Measurements from ENCODE around the gene RXFP1. TPM values are rescaled to one million over a fixed set of nuclear protein-coding genes. Genes with fewer than 3 reads are reported as not detected.

RXFP1 gene
- polyA plus RNA-seq, 1 donor: 0.43 TPM

DNA sequence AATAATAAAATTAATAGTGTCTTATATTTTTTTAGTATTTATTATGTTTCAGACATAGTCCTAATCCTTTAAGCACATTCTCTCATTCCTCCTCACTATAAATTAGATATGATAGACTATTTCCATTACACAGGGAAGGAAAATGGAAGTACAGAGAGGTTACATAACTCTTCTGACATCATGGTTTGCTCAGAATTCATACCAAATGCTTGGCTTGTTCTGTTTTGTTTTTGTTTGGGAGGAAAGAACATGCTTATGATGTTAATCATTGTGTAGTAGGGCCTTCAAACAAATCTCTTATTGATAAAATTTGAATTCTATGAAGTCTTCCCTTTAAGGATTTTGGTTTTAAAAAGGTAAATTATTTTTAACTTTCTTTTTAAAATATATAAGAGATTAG is 59.5 kb downstream of the RXFP1 start:
- no peaks in the 10 kb centered on the region for H3K9me3 ChIP-seq (ENCODE audit: control insufficient read depth, low read depth, low read length)
- H3K4me3 ChIP-seq (ENCODE audit: low read length): no peak overlapping the region
- no peak overlapping the region for H3K27ac ChIP-seq (ENCODE audit: low read length)
- no peaks in the 10 kb centered on the region for H3K27me3 ChIP-seq (ENCODE audit: control insufficient read depth, insufficient read depth, low read length)
- no peaks in the 10 kb centered on the region for H3K4me1 ChIP-seq (ENCODE audit: control insufficient read depth, insufficient read depth, low read length)
- H3K36me3 ChIP-seq (ENCODE audit: control insufficient read depth, insufficient read depth, low read length): no peaks in the 10 kb centered on the region
- no peak for DNase-seq

GRCh38 chr4:158586881-158587280 is 65.2 kb downstream of the RXFP1 start:
- WGBS (ENCODE audit: insufficient coverage, low lambda C conversion rate): no CpG with 5 or more reads among the region's 4 CpGs

DNA sequence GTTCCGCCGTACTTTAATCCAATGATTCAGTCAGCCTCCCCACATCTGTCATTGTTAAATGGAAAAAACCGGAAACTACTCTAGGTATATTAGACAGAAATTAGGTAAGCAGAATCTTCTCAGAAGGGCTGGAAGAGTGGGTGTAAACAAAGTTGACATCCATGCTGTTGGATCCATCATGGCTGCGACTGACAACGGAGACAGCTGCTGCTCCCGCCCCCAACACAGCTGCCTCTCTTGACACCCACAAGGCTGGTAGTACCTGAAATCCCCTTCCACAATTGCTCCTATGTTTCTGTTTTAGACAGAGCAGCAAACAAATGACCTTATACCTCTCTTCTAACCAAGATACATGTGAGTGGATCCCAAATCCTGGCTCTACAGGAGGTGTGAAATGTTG is 66.6 kb downstream of the RXFP1 start:
- no peak for DNase-seq
- Histone ChIP-seq H3K27ac (ENCODE audit: low read length) (no peak overlapping the region), H3K36me3 (ENCODE audit: control insufficient read depth, insufficient read depth, low read length) (no peaks in the 10 kb centered on the region), H3K4me1 (ENCODE audit: control insufficient read depth, insufficient read depth, low read length) (no peaks in the 10 kb centered on the region), H3K9me3 (ENCODE audit: control insufficient read depth, low read depth, low read length) (no peaks in the 10 kb centered on the region), H3K4me3 (ENCODE audit: low read length) (no peak overlapping the region), H3K27me3 (ENCODE audit: control insufficient read depth, insufficient read depth, low read length) (no peaks in the 10 kb centered on the region)
- WGBS (ENCODE audit: insufficient coverage, low lambda C conversion rate): 100% methylated on average over 3 of the region's 6 CpGs

More at GRCh38 chr4:158586881-158587280, 65.2 kb downstream of the RXFP1 start:
- H3K27ac ChIP-seq (ENCODE audit: low read length): no peak overlapping the region
- H3K9me3 ChIP-seq (ENCODE audit: control insufficient read depth, low read depth, low read length): no peaks in the 10 kb centered on the region
- DNase-seq: no peak
- no peaks in the 10 kb centered on the region for H3K27me3 ChIP-seq (ENCODE audit: control insufficient read depth, insufficient read depth, low read length)
- no peaks in the 10 kb centered on the region for H3K36me3 ChIP-seq (ENCODE audit: control insufficient read depth, insufficient read depth, low read length)
- no peaks in the 10 kb centered on the region for H3K4me1 ChIP-seq (ENCODE audit: control insufficient read depth, insufficient read depth, low read length)
- no peak overlapping the region for H3K4me3 ChIP-seq (ENCODE audit: low read length)

DNA sequence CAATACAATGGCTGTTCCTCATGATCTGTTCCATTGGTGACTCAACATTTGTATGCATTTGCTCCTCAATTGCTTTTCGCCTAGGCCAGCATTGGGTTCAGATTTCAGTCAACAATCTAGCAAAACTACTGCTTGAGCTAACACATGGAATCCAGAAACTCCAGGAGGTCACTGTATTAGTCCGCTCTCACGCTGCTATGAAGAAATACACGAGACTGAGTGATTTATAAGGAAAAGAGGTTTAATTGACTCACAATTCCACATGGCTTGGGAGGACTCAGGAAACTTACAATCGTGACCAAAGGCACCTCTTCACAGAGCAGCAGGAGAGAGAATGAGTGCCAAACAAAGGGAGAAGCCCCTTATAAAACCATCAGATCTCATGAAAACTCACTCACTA is 67.1 kb downstream of the RXFP1 start:
- no CpG with 5 or more reads among the region's 5 CpGs for whole genome bisulfite sequencing (ENCODE audit: insufficient coverage, low lambda C conversion rate)
- H3K9me3 ChIP-seq (ENCODE audit: control insufficient read depth, low read depth, low read length): no peaks in the 10 kb centered on the region
- H3K4me1 ChIP-seq (ENCODE audit: control insufficient read depth, insufficient read depth, low read length): no peaks in the 10 kb centered on the region
- no peak overlapping the region for H3K27ac ChIP-seq (ENCODE audit: low read length)
- no peaks in the 10 kb centered on the region for H3K36me3 ChIP-seq (ENCODE audit: control insufficient read depth, insufficient read depth, low read length)
- no peak overlapping the region for H3K4me3 ChIP-seq (ENCODE audit: low read length)
- no peak for DNase-seq
- no peaks in the 10 kb centered on the region for H3K27me3 ChIP-seq (ENCODE audit: control insufficient read depth, insufficient read depth, low read length)

- Histone ChIP-seq H3K4me1 (ENCODE audit: control insufficient read depth, insufficient read depth, low read length) (no peaks in the 10 kb centered on the region), H3K27me3 (ENCODE audit: control insufficient read depth, insufficient read depth, low read length) (no peaks in the 10 kb centered on the region), H3K9me3 (ENCODE audit: control insufficient read depth, low read depth, low read length) (no peaks in the 10 kb centered on the region), H3K27ac (ENCODE audit: low read length) (no peak overlapping the region), H3K36me3 (ENCODE audit: control insufficient read depth, insufficient read depth, low read length) (no peaks in the 10 kb centered on the region), H3K4me3 (ENCODE audit: low read length) (no peak overlapping the region)
- WGBS (ENCODE audit: insufficient coverage, low lambda C conversion rate): 100% methylated on average over 2 of the region's 4 CpGs
- DNase-seq: no peak
Observed at GRCh38 chr4:158590306-158590705, 68.6 kb downstream of the RXFP1 start.

DNA sequence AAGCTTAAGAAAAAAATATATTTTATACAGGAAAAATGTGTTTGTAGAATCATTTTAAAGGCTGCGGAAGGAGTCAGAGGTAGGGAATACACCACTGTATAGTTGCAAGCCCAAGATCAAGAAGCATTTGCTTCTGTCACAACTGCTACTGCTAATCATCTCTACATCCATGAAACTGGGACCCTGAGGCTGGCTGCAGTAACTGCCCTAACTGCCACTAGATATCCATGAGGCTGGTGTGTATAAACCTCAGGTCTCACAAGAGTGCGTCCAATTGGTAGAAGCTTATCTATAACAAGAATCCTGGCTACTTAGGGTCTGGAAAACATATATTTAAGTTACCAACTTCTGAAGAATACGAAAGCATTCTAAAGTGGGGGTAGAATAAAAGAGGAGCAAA is 69.1 kb downstream of the RXFP1 start:
- no peak overlapping the region for H3K27ac ChIP-seq (ENCODE audit: low read length)
- no peaks in the 10 kb centered on the region for H3K9me3 ChIP-seq (ENCODE audit: control insufficient read depth, low read depth, low read length)
- DNase-seq: no peak
- no peak overlapping the region for H3K4me3 ChIP-seq (ENCODE audit: low read length)
- no peaks in the 10 kb centered on the region for H3K4me1 ChIP-seq (ENCODE audit: control insufficient read depth, insufficient read depth, low read length)
- no peaks in the 10 kb centered on the region for H3K36me3 ChIP-seq (ENCODE audit: control insufficient read depth, insufficient read depth, low read length)
- 100% methylated on average over 2 of the region's 3 CpGs for WGBS (ENCODE audit: insufficient coverage, low lambda C conversion rate)
- no peaks in the 10 kb centered on the region for H3K27me3 ChIP-seq (ENCODE audit: control insufficient read depth, insufficient read depth, low read length)

GRCh38 chr4:158597879-158598596 is 76.4 kb downstream of the RXFP1 start:
- no peaks in the 10 kb centered on the region for H3K36me3 ChIP-seq (ENCODE audit: control insufficient read depth, insufficient read depth, low read length)
- no peaks in the 10 kb centered on the region for H3K4me1 ChIP-seq (ENCODE audit: control insufficient read depth, insufficient read depth, low read length)
- H3K9me3 ChIP-seq (ENCODE audit: control insufficient read depth, low read depth, low read length): no peaks in the 10 kb centered on the region
- no peak overlapping the region for H3K4me3 ChIP-seq (ENCODE audit: low read length)
- H3K27ac ChIP-seq (ENCODE audit: low read length): no peak overlapping the region
- DNase-seq: no peak
- H3K27me3 ChIP-seq (ENCODE audit: control insufficient read depth, insufficient read depth, low read length): no peaks in the 10 kb centered on the region
- WGBS (ENCODE audit: insufficient coverage, low lambda C conversion rate): 63% methylated on average over 1 of the region's 5 CpGs

DNA sequence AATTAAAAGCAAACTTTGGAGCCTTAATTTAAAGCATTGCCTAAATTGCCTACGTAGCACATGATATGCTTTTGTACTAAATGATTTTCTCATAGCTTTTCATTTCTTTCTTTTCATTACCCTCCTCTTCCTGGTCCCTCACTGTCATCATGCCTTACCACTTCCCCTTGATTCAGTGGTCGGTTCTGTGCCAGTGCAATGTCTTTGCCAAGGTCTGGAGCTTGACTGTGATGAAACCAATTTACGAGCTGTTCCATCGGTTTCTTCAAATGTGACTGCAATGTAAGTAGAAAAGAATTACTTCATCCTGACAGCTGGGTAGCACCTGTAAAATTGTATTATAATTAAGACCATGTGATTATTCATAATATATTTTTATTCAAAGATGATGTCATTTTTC is 77.5 kb downstream of the RXFP1 start:
- Histone ChIP-seq H3K27me3 (ENCODE audit: control insufficient read depth, insufficient read depth, low read length) (no peaks in the 10 kb centered on the region), H3K4me3 (ENCODE audit: low read length) (no peak overlapping the region), H3K36me3 (ENCODE audit: control insufficient read depth, insufficient read depth, low read length) (no peaks in the 10 kb centered on the region), H3K27ac (ENCODE audit: low read length) (no peak overlapping the region), H3K9me3 (ENCODE audit: control insufficient read depth, low read depth, low read length) (no peaks in the 10 kb centered on the region), H3K4me1 (ENCODE audit: control insufficient read depth, insufficient read depth, low read length) (no peaks in the 10 kb centered on the region)
- no peak for DNase-seq
- WGBS (ENCODE audit: insufficient coverage, low lambda C conversion rate): 75% methylated on average over 1 of the region's 4 CpGs

DNA sequence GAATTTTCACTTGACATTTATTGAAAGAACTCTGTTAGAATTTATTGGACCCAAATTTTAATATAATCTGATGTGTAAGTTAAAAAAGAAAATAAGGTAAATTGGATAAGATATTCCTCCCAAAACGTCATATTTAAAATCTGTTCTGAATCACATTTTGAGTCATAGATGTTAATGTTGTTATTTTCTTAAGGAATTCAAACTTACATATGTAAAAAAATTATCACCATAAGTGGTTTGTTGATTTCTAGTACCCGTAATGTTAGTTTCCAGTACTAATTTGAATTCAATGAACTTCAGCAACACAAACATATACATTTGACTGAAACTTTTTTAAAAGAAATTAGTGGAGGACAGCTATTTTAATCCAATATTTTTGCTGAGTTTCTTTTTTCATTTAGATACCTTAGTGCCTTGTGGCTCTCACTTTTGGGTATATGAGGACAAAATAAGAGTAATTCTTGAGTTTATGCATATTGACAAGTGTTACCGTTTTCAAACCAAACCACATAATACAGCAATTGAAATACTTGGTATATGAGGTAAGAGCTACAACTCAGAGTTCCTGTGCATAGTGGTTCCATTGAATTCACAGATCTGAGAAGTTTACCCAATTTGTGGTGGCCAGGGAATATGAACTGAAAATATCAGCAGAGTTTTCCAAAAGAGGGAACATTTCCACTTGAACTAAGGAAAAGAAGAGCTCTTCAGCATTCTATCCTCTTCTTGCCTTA is 78.2 kb downstream of the RXFP1 start:
- 94% methylated on average over 2 of the region's 3 CpGs for WGBS (ENCODE audit: insufficient coverage, low lambda C conversion rate)
- Histone ChIP-seq H3K4me1 (ENCODE audit: control insufficient read depth, insufficient read depth, low read length) (no peaks in the 10 kb centered on the region), H3K9me3 (ENCODE audit: control insufficient read depth, low read depth, low read length) (no peaks in the 10 kb centered on the region), H3K4me3 (ENCODE audit: low read length) (no peak overlapping the region), H3K27ac (ENCODE audit: low read length) (no peak overlapping the region), H3K27me3 (ENCODE audit: control insufficient read depth, insufficient read depth, low read length) (no peaks in the 10 kb centered on the region), H3K36me3 (ENCODE audit: control insufficient read depth, insufficient read depth, low read length) (no peaks in the 10 kb centered on the region)
- no peak for DNase-seq

- DNase-seq: no peak
- H3K27me3 ChIP-seq (ENCODE audit: control insufficient read depth, insufficient read depth, low read length): no peaks in the 10 kb centered on the region
- no peaks in the 10 kb centered on the region for H3K4me1 ChIP-seq (ENCODE audit: control insufficient read depth, insufficient read depth, low read length)
- H3K36me3 ChIP-seq (ENCODE audit: control insufficient read depth, insufficient read depth, low read length): no peaks in the 10 kb centered on the region
- H3K4me3 ChIP-seq (ENCODE audit: low read length): no peak overlapping the region
- H3K9me3 ChIP-seq (ENCODE audit: control insufficient read depth, low read depth, low read length): no peaks in the 10 kb centered on the region
- H3K27ac ChIP-seq (ENCODE audit: low read length): no peak overlapping the region
Observed at GRCh38 chr4:158604369-158604768, 82.7 kb downstream of the RXFP1 start.

- Histone ChIP-seq H3K27me3 (ENCODE audit: control insufficient read depth, insufficient read depth, low read length) (no peaks in the 10 kb centered on the region), H3K4me1 (ENCODE audit: control insufficient read depth, insufficient read depth, low read length) (no peaks in the 10 kb centered on the region), H3K36me3 (ENCODE audit: control insufficient read depth, insufficient read depth, low read length) (no peaks in the 10 kb centered on the region), H3K4me3 (ENCODE audit: low read length) (no peak overlapping the region), H3K27ac (ENCODE audit: low read length) (no peak overlapping the region), H3K9me3 (ENCODE audit: control insufficient read depth, low read depth, low read length) (no peaks in the 10 kb centered on the region)
- 100% methylated on average over 1 of the region's 6 CpGs for WGBS (ENCODE audit: insufficient coverage, low lambda C conversion rate)
- no peak for DNase-seq
Observed at GRCh38 chr4:158605393-158605792, 83.7 kb downstream of the RXFP1 start.
